HG02884 (cell line): ENCODE measurements around the gene RELL1.

Experiments
- ATAC-seq: cut with Tn5 transposase; IDR thresholded peaks from one replicate; pipeline ENCODE4 v1.9.1; 2021; ENCODE audit warnings: mild to moderate bottlenecking, moderate library complexity; ENCODE audit not compliant: unreplicated experiment

The RELL1 gene

GRCh38 chr4:37641886-37642849 lies 44.0 kb downstream of the RELL1 start:
- no peak for ATAC-seq

GRCh38 chr4:37641352-37641751 lies 44.8 kb downstream of the RELL1 start:
- no peak for ATAC-seq

- ATAC-seq: no peak
Observed at GRCh38 chr4:37639551-37640285, 46.5 kb downstream of the RELL1 start.

GRCh38 chr4:37635155-37635554 lies 51.0 kb downstream of the RELL1 start:
- no peak for ATAC-seq

GRCh38 chr4:37634180-37634579 lies 52.0 kb downstream of the RELL1 start:
- ATAC-seq: no peak

GRCh38 chr4:37632836-37633235 lies 53.3 kb downstream of the RELL1 start:
- no peak for ATAC-seq

GRCh38 chr4:37631551-37631950 lies 54.6 kb downstream of the RELL1 start:
- ATAC-seq: no peak

- ATAC-seq: no peak
Observed at GRCh38 chr4:37629713-37630112, 56.5 kb downstream of the RELL1 start.

GRCh38 chr4:37628977-37629609 lies 57.1 kb downstream of the RELL1 start:
- ATAC-seq: no peak

- ATAC-seq: no peak
Observed at GRCh38 chr4:37627263-37627662, 58.9 kb downstream of the RELL1 start.

- ATAC-seq: no peak
Observed at GRCh38 chr4:37625499-37625898, 60.7 kb downstream of the RELL1 start.

- no peak for ATAC-seq
Observed at GRCh38 chr4:37623940-37624339, 62.2 kb downstream of the RELL1 start.

GRCh38 chr4:37623125-37623524 lies 63.1 kb downstream of the RELL1 start:
- ATAC-seq: no peak

GRCh38 chr4:37620176-37620575 lies 66.0 kb downstream of the RELL1 start:
- no peak for ATAC-seq

- no peak for ATAC-seq
Observed at GRCh38 chr4:37615720-37616063, 70.5 kb downstream of the RELL1 start.

- no peak for ATAC-seq
Observed at GRCh38 chr4:37615059-37615719, 71.0 kb downstream of the RELL1 start.

GRCh38 chr4:37612811-37613210 lies 73.4 kb downstream of the RELL1 start:
- no peak for ATAC-seq

- no peak for ATAC-seq
Observed at GRCh38 chr4:37609626-37610025, 76.5 kb downstream of the RELL1 start.

- no peak for ATAC-seq
Observed at GRCh38 chr4:37607018-37607417, 79.2 kb downstream of the RELL1 start.

- ATAC-seq: no peak
Observed at GRCh38 chr4:37605843-37606565, 80.2 kb downstream of the RELL1 start.
